Transverse colon (tissue), 4 donors: ENCODE results near the gene GPX8.

ENCODE experiments used
- POLR2A ChIP-seq: fragments of 450-650 bp; IDR thresholded peaks from one replicate; pipeline ENCODE4 v1.6.1; 2016; ENCODE audit warnings: antibody characterized with exemption, mild to moderate bottlenecking, moderate library complexity
- POLR2AphosphoS5 ChIP-seq, 3 donors: sonication (generic); formaldehyde crosslinking; IDR thresholded peaks; one replicate each; pipeline ENCODE4 v1.6.1; 2016; ENCODE audit warnings: antibody characterized with exemption in 3 of 3
- TF ChIP-seq, protein P1 (sequence below), 5 experiments: fragments of 200-600 bp in 3 of 5; fragments of 450-650 bp in 2 of 5; sonication (generic) in 3 of 5; IDR thresholded peaks; 1 replicate in 2 of 5; 2 replicates in 3 of 5; pipeline ENCODE4 v1.5.1; 2016 to 2017; ENCODE audit warnings: antibody characterized with exemption in 5 of 5, inconsistent platforms in 3 of 5, mild to moderate bottlenecking in 2 of 5, moderate library complexity in 1 of 5

DNA sequence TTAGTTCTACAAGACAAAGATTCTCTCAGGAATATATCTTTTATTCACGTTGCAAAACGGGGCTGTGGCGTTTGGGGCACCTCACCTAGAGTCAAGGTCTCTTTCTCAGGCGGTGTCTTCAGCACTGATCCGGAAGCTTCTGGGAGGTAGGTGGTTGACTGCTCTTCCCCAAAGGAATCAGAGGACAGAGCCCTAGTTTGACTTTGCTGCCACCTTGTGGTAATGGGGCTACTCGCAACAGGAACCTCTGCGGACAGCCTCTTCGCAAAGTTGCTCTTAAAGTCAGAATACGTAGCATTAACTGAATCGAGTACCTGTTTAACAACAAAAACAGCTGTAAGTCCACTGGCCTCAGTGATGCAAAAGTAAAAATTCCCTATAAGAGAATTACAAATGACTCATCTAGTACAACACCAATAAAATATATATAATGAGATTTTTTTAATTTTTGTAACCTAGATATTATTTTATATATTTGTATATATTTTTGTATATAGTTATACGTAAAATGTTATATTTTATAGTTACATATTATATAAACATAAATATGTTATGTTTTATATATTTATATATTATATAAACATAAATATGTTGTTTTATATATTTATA is 13.3 kb upstream of the GPX8 start:
- TF ChIP-seq, protein P1, sequence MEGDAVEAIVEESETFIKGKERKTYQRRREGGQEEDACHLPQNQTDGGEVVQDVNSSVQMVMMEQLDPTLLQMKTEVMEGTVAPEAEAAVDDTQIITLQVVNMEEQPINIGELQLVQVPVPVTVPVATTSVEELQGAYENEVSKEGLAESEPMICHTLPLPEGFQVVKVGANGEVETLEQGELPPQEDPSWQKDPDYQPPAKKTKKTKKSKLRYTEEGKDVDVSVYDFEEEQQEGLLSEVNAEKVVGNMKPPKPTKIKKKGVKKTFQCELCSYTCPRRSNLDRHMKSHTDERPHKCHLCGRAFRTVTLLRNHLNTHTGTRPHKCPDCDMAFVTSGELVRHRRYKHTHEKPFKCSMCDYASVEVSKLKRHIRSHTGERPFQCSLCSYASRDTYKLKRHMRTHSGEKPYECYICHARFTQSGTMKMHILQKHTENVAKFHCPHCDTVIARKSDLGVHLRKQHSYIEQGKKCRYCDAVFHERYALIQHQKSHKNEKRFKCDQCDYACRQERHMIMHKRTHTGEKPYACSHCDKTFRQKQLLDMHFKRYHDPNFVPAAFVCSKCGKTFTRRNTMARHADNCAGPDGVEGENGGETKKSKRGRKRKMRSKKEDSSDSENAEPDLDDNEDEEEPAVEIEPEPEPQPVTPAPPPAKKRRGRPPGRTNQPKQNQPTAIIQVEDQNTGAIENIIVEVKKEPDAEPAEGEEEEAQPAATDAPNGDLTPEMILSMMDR (IDR thresholded peaks at IDR 0.05): peak; percentile 71 to 91 (median 87)
- TF ChIP-seq POLR2A (no peak), POLR2AphosphoS5 (IDR thresholded peaks at IDR 0.05) (no peak)
